Smooth muscle cell (in vitro differentiated cells): ENCODE measurements around the gene ZBTB17. TPM values are rescaled to one million over a fixed set of nuclear protein-coding genes. Genes with fewer than 3 reads are reported as not detected.

ENCODE experiments used
- DNase-seq: peaks from one replicate; lab custom pipeline; 2025; ENCODE audit not compliant: unreplicated experiment; lab: John Stamatoyannopoulos, UW
- H2AFZ ChIP-seq: fragments of 200-600 bp; sonication (generic); 2 replicates; pipeline ENCODE4 v1.6.0; 2016; ENCODE audit warnings: antibody characterized with exemption, low read depth, mild to moderate bottlenecking
- H3F3A ChIP-seq: fragments of 200-600 bp; sonication (generic); 2 replicates; pipeline ENCODE4 v1.6.0; 2017; ENCODE audit warnings: antibody characterized with exemption, low read depth
- H3K27ac ChIP-seq: fragments of 200-600 bp; sonication (generic); 2 replicates; pipeline ENCODE4 v1.5.1; 2016; ENCODE audit warnings: low read depth, mild to moderate bottlenecking
- H3K27me3 ChIP-seq: fragments of 200-600 bp; sonication (generic); 2 replicates; pipeline ENCODE4 v1.6.1; 2016; ENCODE audit warnings: low read depth, mild to moderate bottlenecking
- H3K36me3 ChIP-seq: fragments of 200-600 bp; sonication (generic); 2 replicates; pipeline ENCODE4 v1.5.1; 2016; ENCODE audit warnings: low read depth
- H3K4me1 ChIP-seq: fragments of 200-600 bp; sonication (generic); 2 replicates; pipeline ENCODE4 v1.5.1; 2016; ENCODE audit warnings: low read depth
- H3K4me2 ChIP-seq: fragments of 200-600 bp; sonication (generic); 2 replicates; pipeline ENCODE4 v1.6.0; 2016; ENCODE audit warnings: mild to moderate bottlenecking
- H3K4me3 ChIP-seq: fragments of 200-600 bp; sonication (generic); 2 replicates; pipeline ENCODE4 v1.5.1; 2016; ENCODE audit warnings: mild to moderate bottlenecking
- H3K79me2 ChIP-seq: fragments of 200-600 bp; sonication (generic); 2 replicates; pipeline ENCODE4 v1.6.0; 2016; ENCODE audit warnings: low read depth, mild to moderate bottlenecking
- H3K9ac ChIP-seq: fragments of 200-600 bp; sonication (generic); 2 replicates; pipeline ENCODE4 v1.6.0; 2016; ENCODE audit warnings: low read depth
- H3K9me3 ChIP-seq: fragments of 200-600 bp; sonication (generic); replicated peaks from 2 replicates; pipeline ENCODE4 v1.5.1; 2016; ENCODE audit warnings: low read depth
- H4K20me1 ChIP-seq: fragments of 200-600 bp; sonication (generic); 2 replicates; pipeline ENCODE4 v1.6.0; 2016; ENCODE audit warnings: low read depth
- WGBS: methylation state at CpG from one replicate; pipeline ENCODE4 v1.1.7; 2016; ENCODE audit warnings: low lambda C conversion rate; 5-methylcytosine and 5-hydroxymethylcytosine counted together
- polyA plus RNA-seq: library from polyadenylated mRNA; unstranded; fragments of >200 nt; fragmentation: Nextera tagmentation; extraction: Ambion mirVana; gene quantifications from 2 replicates; pipeline ENCODE4 v1.2.1, GENCODE V29; 2016
- total RNA-seq: library from RNA; depleted of rRNA; stranded (reverse); fragments of >200 nt; gene quantifications from 2 replicates; pipeline ENCODE4 v1.2.3, GENCODE V29; 2014
- TF ChIP-seq, protein P1 (sequence below): fragments of 200-600 bp; sonication (generic); IDR thresholded peaks from 2 replicates; pipeline ENCODE4 v1.5.1; 2017; ENCODE audit warnings: borderline replicate concordance, mild to moderate bottlenecking, antibody characterized with exemption; ENCODE audit not compliant: insufficient read depth, poor library complexity, severe bottlenecking

The ZBTB17 gene
- 19.6 and 29.4 TPM in 2 replicates for total RNA-seq
- polyA plus RNA-seq: 42.5 and 43.0 TPM in 2 replicates

DNA sequence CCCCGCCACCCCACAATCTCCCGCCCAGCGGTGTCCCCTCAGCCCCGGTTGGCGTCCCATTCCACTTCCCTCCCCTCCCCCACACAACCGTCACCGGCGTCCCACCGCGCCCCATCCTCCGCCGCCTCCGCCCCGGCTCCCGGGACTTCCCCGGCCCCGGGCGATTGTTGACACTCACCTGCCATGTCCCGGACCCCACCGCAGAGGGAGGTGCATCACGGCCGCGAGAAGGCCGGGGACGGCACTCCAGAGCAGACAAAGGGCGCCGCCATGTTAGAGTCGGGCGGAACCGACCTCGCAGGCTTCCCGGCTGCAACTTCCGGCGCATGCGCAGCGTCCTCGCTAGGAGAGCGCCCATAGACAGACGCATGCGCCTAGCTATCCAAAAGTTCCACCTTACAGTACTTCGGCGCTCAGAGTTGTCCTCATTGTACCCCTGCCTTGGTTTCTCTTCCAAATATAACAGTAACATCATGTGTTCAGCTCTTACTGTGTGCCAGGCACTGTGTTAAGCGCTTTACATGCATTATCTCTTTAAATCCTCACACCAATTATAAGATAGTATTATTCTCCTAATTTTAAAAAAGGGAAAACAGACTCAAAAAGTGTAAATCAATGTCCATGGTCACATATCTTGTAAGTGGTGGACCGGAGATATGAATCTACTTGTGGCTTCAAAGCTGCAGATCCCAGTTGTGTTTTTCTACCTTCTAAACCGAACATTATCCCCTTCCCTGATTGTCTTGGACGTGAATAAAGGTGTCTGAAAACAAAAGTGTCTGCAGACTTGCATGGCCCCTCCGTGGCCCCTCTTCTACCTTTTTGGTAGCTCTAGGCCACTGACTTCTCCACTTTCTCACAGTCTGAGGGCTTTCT lies at the start of gene ZBTB17:
TSS of gene ZBTB17 (minus strand) at position 297 of the 876 bp plus-strand sequence. CDS start 27,606 bp downstream, outside the sequence.
- WGBS: 13% methylated on average over 30 of the region's 47 CpGs
- H3K27ac ChIP-seq: peak within 1 kb of the TSS; percentile 86
- H3K4me2 ChIP-seq: peak within 1 kb of the TSS; percentile 93
- no peaks in the 10 kb centered on the region for H3K27me3 ChIP-seq
- H3K79me2 ChIP-seq: peaks cover 31% of the 10 kb centered on the region
- H3K9ac ChIP-seq: peak within 1 kb of the TSS; percentile 96
- H4K20me1 ChIP-seq: peaks cover 24% of the 10 kb centered on the region
- no peaks in the 10 kb centered on the region for H3F3A ChIP-seq
- H3K4me1 ChIP-seq: peaks cover 9% of the 10 kb centered on the region
- H3K9me3 ChIP-seq: no peaks in the 10 kb centered on the region
- peak within 1 kb of the TSS; percentile 95 for H3K4me3 ChIP-seq
- TF ChIP-seq, protein P1, sequence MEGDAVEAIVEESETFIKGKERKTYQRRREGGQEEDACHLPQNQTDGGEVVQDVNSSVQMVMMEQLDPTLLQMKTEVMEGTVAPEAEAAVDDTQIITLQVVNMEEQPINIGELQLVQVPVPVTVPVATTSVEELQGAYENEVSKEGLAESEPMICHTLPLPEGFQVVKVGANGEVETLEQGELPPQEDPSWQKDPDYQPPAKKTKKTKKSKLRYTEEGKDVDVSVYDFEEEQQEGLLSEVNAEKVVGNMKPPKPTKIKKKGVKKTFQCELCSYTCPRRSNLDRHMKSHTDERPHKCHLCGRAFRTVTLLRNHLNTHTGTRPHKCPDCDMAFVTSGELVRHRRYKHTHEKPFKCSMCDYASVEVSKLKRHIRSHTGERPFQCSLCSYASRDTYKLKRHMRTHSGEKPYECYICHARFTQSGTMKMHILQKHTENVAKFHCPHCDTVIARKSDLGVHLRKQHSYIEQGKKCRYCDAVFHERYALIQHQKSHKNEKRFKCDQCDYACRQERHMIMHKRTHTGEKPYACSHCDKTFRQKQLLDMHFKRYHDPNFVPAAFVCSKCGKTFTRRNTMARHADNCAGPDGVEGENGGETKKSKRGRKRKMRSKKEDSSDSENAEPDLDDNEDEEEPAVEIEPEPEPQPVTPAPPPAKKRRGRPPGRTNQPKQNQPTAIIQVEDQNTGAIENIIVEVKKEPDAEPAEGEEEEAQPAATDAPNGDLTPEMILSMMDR: no peak
- peak; percentile 76 for DNase-seq
- no peaks in the 10 kb centered on the region for H3K36me3 ChIP-seq
- peak within 1 kb of the TSS; percentile 98 for H2AFZ ChIP-seq

DNA sequence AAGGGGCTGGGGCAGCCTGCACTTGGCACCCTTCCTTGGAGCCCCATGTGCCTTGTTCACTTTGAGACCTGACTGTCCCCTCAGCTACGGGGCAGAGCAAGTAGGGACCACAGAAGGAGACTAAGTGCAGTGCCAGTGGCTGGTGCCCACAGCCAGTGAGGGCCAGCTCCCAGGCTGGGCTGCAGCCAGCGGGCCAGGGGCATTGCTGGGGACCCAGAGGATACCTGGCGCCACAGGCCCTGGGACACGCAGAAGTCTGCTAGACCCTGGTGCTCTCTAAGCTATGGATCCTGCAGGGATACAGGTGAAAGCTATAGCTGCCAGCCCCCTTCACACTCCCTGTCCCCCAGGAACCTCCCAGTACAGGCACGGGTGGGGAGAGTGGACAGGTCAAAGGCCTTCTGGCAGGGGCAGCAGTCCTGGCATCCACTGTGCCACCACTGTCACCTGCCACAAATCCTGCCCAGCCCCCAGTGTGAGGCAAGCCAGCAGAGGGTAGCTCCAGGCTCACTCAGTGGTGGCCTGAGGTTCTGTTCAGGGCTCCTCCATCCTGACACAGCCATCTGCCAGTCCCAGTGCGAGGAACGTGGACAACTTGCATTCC lies 47.3 kb upstream of the ZBTB17 start:
- TF ChIP-seq, protein P1: no peak

DNA sequence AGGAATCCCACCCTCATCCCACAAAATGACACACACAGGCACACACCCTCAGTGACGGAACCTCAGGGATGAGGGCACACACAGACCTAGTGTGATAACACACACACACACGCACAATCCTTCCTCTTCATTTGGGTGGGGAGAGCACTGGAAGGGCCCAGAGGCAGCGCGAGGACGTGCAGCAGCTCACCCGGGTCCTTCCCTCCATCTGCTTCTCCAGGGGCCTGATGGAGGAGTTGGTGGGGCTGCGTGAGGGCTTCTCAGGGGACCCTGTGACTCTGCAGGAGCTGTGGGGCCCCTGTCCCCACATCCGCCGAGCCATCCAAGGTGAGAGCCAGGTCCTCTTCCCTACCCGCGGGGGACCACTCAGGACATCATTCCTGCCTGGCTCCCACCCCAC lies 46.5 kb upstream of the ZBTB17 start:
- Histone ChIP-seq H3K4me2 (no peak overlapping the region), H4K20me1 (no peaks in the 10 kb centered on the region), H3K27me3 (no peaks in the 10 kb centered on the region), H3K79me2 (no peaks in the 10 kb centered on the region), H3K9me3 (no peaks in the 10 kb centered on the region), H3K36me3 (no peaks in the 10 kb centered on the region), H3K9ac (no peak overlapping the region), H3K4me1 (peaks cover 21% of the 10 kb centered on the region), H2AFZ (no peak overlapping the region), H3K27ac (no peak overlapping the region), H3K4me3 (no peak overlapping the region), H3F3A (no peaks in the 10 kb centered on the region)
- WGBS: 77% methylated on average over 11 of the region's 11 CpGs
- DNase-seq: no peak
- TF ChIP-seq, protein P1: no peak

More for the DNA sequence above, 47.3 kb upstream of the ZBTB17 start:
- no peak overlapping the region for H3K4me2 ChIP-seq
- H3K4me3 ChIP-seq: no peak overlapping the region
- H3K36me3 ChIP-seq: no peaks in the 10 kb centered on the region
- DNase-seq: no peak
- 81% methylated on average over 7 of the region's 7 CpGs for WGBS
- no peaks in the 10 kb centered on the region for H3K27me3 ChIP-seq
- no peaks in the 10 kb centered on the region for H4K20me1 ChIP-seq
- no peak overlapping the region for H3K9ac ChIP-seq
- H3K9me3 ChIP-seq: no peaks in the 10 kb centered on the region
- peaks cover 20% of the 10 kb centered on the region for H3K4me1 ChIP-seq
- no peaks in the 10 kb centered on the region for H3F3A ChIP-seq
- no peaks in the 10 kb centered on the region for H3K79me2 ChIP-seq
- no peak overlapping the region for H3K27ac ChIP-seq
- no peak overlapping the region for H2AFZ ChIP-seq
